K562 (cell line): ENCODE measurements around the gene F13A1. TPM values are rescaled to one million over a fixed set of nuclear protein-coding genes. Genes with fewer than 3 reads are reported as not detected.

Source experiments
- ATAC-seq: fragments of 200-7000 bp; cut with Tn5 transposase; 3 replicates; pipeline ENCODE4 v1.9.1; 2020; ENCODE audit warnings: moderate library complexity
- Bru-seq: library from RNA; stranded (reverse); fragments of 400-500 nt; gene quantifications from one replicate; lab custom pipeline; 2021; lab: Mats Ljungman, UMichigan
- BruChase-seq, 2 experiments: library from RNA; stranded (reverse); fragments of 400-500 nt; gene quantifications; one replicate each; lab custom pipeline; 2021; lab: Mats Ljungman, UMichigan
- BruUV-seq: library from RNA; stranded (reverse); fragments of 400-500 nt; replicated peaks from 2 replicates; lab custom pipeline; 2021; lab: Mats Ljungman, UMichigan
- CTCF ChIA-PET: fragments of 300-600 bp; formaldehyde crosslinking; extraction: SDS; loops from one replicate; lab custom pipeline; 2021; ENCODE audit warnings: low intra/inter-chr PET ratio; lab: Yijun Ruan, JAX
- POLR2A ChIA-PET: fragments of 300-600, 350-650 bp; sonication (Branson Sonifier 250); formaldehyde crosslinking; extraction: SDS; loops from one replicate; lab custom pipeline; 2021; ENCODE audit warnings: antibody characterized with exemption, inconsistent platforms; lab: Yijun Ruan, JAX
- DNase-seq, 4 experiments: peaks; one replicate each; pipeline versions ENCODE4 v3.0.0 to v3.0.0-alpha.2; 2011 to 2018; ENCODE audit warnings: low spot score in 3 of 4, mixed read lengths in 3 of 4; ENCODE audit errors: extremely low read depth in 1 of 4
- FAIRE-seq: peaks from 2 replicates; lab custom pipeline; 2011; peaks lifted over from hg19 to GRCh38; lab: Jason Lieb, UNC
- H2AFZ ChIP-seq: 2 replicates; pipeline ENCODE4 v1.6.0; 2011; ENCODE audit warnings: low read depth, low read length, control low read depth, inconsistent platforms
- H3K27ac ChIP-seq: fragments of 200-600 bp; 3 replicates; pipeline ENCODE4 v1.8.0; 2011; ENCODE audit warnings: low read depth, mild to moderate bottlenecking, control low read depth, inconsistent platforms, low read length, moderate library complexity, mixed read lengths; ENCODE audit errors: extremely low read depth
- H3K27me3 ChIP-seq, 2 experiments: fragments of 300-600 bp in 1 of 2; 2 replicates in 1 of 2; 3 replicates in 1 of 2; pipeline versions ENCODE4 v1.6.0 to v1.8.0; 2011; ENCODE audit warnings: inconsistent platforms in 2 of 2, low read length in 2 of 2, mild to moderate bottlenecking in 1 of 2, mixed read lengths in 1 of 2, moderate library complexity in 1 of 2; ENCODE audit not compliant: control insufficient read depth in 2 of 2, insufficient read depth in 2 of 2
- H3K36me3 ChIP-seq: fragments of 300-600 bp; 3 replicates; pipeline ENCODE4 v1.8.0; 2011; ENCODE audit warnings: mild to moderate bottlenecking, low read length, inconsistent platforms; ENCODE audit not compliant: control insufficient read depth, insufficient read depth
- H3K4me1 ChIP-seq, 2 experiments: fragments of 200-600 bp in 1 of 2; replicated peaks in 1 of 2; 2 replicates in 1 of 2; 3 replicates in 1 of 2; pipeline versions ENCODE4 v1.5.1 to v1.8.0; 2011; ENCODE audit warnings: inconsistent platforms in 2 of 2, low read length in 2 of 2, mild to moderate bottlenecking in 1 of 2, mixed read lengths in 1 of 2, moderate library complexity in 1 of 2; ENCODE audit not compliant: control insufficient read depth in 2 of 2, insufficient read depth in 2 of 2
- H3K4me2 ChIP-seq: 2 replicates; pipeline ENCODE4 v1.6.1; 2011; ENCODE audit warnings: low read length, control low read depth, inconsistent platforms, mixed read lengths; ENCODE audit not compliant: insufficient read depth
- H3K4me3 ChIP-seq: fragments of 200-600 bp; sonication (generic), shearing (Covaris generic); 2 replicates; pipeline ENCODE4 v1.5.1; 2016; ENCODE audit warnings: control low read depth, inconsistent platforms
- H3K79me2 ChIP-seq: fragments of 200-600 bp; 3 replicates; pipeline ENCODE4 v1.8.0; 2011; ENCODE audit warnings: low read length, inconsistent platforms; ENCODE audit not compliant: control insufficient read depth, insufficient read depth
- H3K9ac ChIP-seq, 2 experiments: 2 replicates each; pipeline versions ENCODE4 v1.6.0 to v1.6.1; 2011; ENCODE audit warnings: low read depth in 2 of 2, low read length in 2 of 2, control low read depth in 1 of 2, inconsistent platforms in 1 of 2, mild to moderate bottlenecking in 1 of 2, mixed read lengths in 1 of 2; ENCODE audit not compliant: insufficient read depth in 1 of 2
- H3K9me1 ChIP-seq: one replicate; pipeline ENCODE4 v1.6.0; 2011; ENCODE audit warnings: inconsistent platforms, mild to moderate bottlenecking, low read length, moderate library complexity; ENCODE audit not compliant: control insufficient read depth, insufficient read depth
- H3K9me3 ChIP-seq: replicated peaks from 2 replicates; pipeline ENCODE4 v1.5.1; 2011; ENCODE audit warnings: low read depth, low read length, inconsistent platforms; ENCODE audit not compliant: control insufficient read depth, insufficient read depth
- H4K20me1 ChIP-seq: replicated peaks from 2 replicates; pipeline ENCODE4 v1.6.1; 2011; ENCODE audit warnings: low read length, inconsistent platforms, mixed read lengths; ENCODE audit not compliant: control insufficient read depth, insufficient read depth
- WGBS: fragments of 100-300 bp; shearing (Covaris generic); methylation state at CpG from one replicate; pipeline ENCODE4 v1.1.6; 2016; ENCODE audit warnings: low coverage, mixed read lengths; ENCODE audit not compliant: insufficient coverage; ENCODE audit errors: missing lambda C conversion rate; 5-methylcytosine and 5-hydroxymethylcytosine counted together
- in situ Hi-C: fragments of 300-500 bp; cut with MboI; formaldehyde crosslinking; loops from 4 replicates; pipeline ENCODE4 v1.15.0; 2018; ENCODE audit warnings: inconsistent platforms, mixed read lengths
- intact Hi-C: fragments of 100-400 bp; cut with micrococcal nuclease; formaldehyde crosslinking; loops from 2 replicates; pipeline ENCODE4 v1.14.2; 2022
- long read RNA-seq, 3 experiments: library from polyadenylated mRNA in 2 of 3; library from RNA in 1 of 3; unstranded in 2 of 3; stranded (forward) in 1 of 3; transcript quantifications; one replicate each; pipeline ENCODE4 v2.0.0, GENCODE V29; 2019 to 2022
- polyA minus RNA-seq, 3 experiments: library from RNA; depleted of rRNA, polyadenylated mRNA; stranded (reverse); fragments of >200 nt; gene quantifications; 2 replicates each; pipeline ENCODE4 v1.2.3, GENCODE V29; 2011
- polyA plus RNA-seq, 8 experiments: library from polyadenylated mRNA; depleted of rRNA in 4 of 8; stranded (reverse) in 5 of 8; unstranded in 3 of 8; fragments of >200 nt; fragmentation: Nextera tagmentation in 2 of 8; fragmentation: Illumina TruSeq in 1 of 8; extraction: Ambion mirVana in 2 of 8; extraction: Trizol in 1 of 8; gene quantifications; 2 replicates each; pipeline versions ENCODE4 v1.2.1 to v1.2.3, GENCODE V29; 2011 to 2014; ENCODE audit warnings: inconsistent platforms in 1 of 8, missing spikeins in 1 of 8
- total RNA-seq, 7 experiments: library from RNA; depleted of rRNA in 6 of 7; stranded (reverse); fragments of >200 nt in 6 of 7; fragmentation: Illumina TruSeq in 2 of 7; extraction: Trizol in 2 of 7; gene quantifications; 2 replicates each; pipeline versions ENCODE4 v1.2.1 to v1.2.3, GENCODE V29; 2011 to 2021; ENCODE audit warnings: low replicate concordance in 1 of 7
- TF ChIP-seq, protein P1 (sequence below), 3 experiments: fragments of 200-800 bp in 1 of 3; sonication (Bioruptor generic) in 1 of 3; sonication (generic) in 1 of 3; formaldehyde crosslinking in 1 of 3; IDR thresholded peaks; 2 replicates each; pipeline versions ENCODE4 v1.6.1 to v1.8.0; 2016 to 2022; ENCODE audit warnings: mild to moderate bottlenecking in 2 of 3, missing compliant biosample characterization in 2 of 3, missing genetic modification characterization in 2 of 3, missing genetic modification reagents in 1 of 3
- TF ChIP-seq, protein P2 (sequence below): fragments of 250-450 bp; sonication (Bioruptor Pico); IDR thresholded peaks from 2 replicates; pipeline ENCODE4 v1.4.0; 2020

The F13A1 gene
- not detected in 2 replicates for total RNA-seq (2011; cell fraction: chromatin; rRNA removed; ENCODE audit: low replicate concordance)
- not detected in 2 replicates for total RNA-seq (2011; cell fraction: nucleolus; rRNA removed)
- total RNA-seq (2011; cell fraction: nucleoplasm; rRNA removed): not detected in 2 replicates
- total RNA-seq (2014; rRNA removed) (not detected in 2 replicates), total RNA-seq (2014; rRNA removed; fragmentation: Illumina TruSeq; extraction: Trizol) (not detected in 2 replicates), total RNA-seq (2015; rRNA removed; fragmentation: Illumina TruSeq; extraction: Trizol) (not detected in 2 replicates), total RNA-seq (2021) (0.13 and 0.33 TPM in 2 replicates), polyA plus RNA-seq (2011; rRNA removed) (not detected in 2 replicates), polyA plus RNA-seq (2014; fragmentation: Illumina TruSeq; extraction: Trizol) (not detected in 2 replicates), polyA plus RNA-seq (2014; fragmentation: Nextera tagmentation; extraction: Ambion mirVana) (not detected), polyA plus RNA-seq (2014; rRNA removed) (not detected in 2 replicates), polyA minus RNA-seq (2011; rRNA and poly(A)+ RNA removed) (not detected in 2 replicates), Bru-seq, nascent RNA (percentile 3 among the genes with signal in this experiment), BruChase-seq, experiment 1, labeled RNA remaining after a 2-hour chase (percentile 0 among the genes with signal in this experiment), BruChase-seq, experiment 2, labeled RNA remaining after a 6-hour chase (percentile 3 among the genes with signal in this experiment)
- polyA plus RNA-seq (2011; cell fraction: cytosol; rRNA removed): not detected in 2 replicates
- polyA plus RNA-seq (2011; cell fraction: nucleus; rRNA removed): not detected in 2 replicates
- not detected in 2 replicates for polyA plus RNA-seq (2012)
- polyA minus RNA-seq (2011; cell fraction: cytosol; rRNA and poly(A)+ RNA removed): not detected in 2 replicates
- polyA minus RNA-seq (2011; cell fraction: nucleus; rRNA and poly(A)+ RNA removed): not detected in 2 replicates
- long read RNA-seq, experiment 1: 0 reads
- long read RNA-seq, experiment 2: 0 reads
- long read RNA-seq, experiment 3: 0 reads

DNA sequence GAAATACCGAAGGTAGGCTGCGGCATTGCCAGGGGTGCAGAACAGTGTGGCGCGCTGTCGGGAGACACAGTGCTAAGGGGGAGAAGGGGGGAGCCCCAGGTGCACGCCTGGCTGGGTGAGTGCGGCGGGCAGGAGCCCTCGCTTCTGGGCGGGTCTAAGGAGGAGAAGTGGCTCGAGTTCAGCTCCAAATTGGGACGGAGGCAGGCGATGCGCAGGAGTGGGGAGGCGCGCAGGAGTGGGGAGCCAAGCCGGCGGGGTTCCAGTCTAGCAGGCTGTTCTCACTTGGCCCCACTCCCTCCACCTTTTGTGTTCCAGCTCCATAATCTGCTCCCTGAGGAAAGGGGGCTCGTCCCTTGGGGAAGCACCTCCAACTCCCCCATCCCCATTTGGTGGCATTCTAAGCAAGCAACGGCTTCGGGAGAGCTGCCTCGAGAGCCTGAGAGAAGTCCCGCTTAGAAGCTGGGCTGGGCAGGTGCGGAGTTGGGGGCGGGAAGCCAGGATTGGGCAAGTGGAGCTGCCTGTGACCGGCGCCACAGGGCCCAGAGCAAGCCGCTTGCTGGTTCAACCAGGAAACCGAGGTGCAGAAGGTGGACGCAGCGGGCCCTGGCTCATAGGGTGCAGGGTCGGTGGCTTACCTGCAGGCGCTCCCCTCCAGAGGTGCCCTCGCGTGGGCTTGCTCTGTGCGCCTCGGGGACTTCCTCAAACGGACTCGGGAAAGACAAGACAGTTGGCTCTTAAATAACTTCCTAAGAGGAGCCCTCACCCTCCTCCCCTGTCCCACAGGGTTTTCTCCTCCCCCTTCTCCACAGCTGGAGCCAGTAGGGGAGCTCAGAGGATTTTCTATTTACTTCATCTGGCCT is at the start of gene F13A1:
TSS of gene F13A1 (minus strand) at position 711 of the 860 bp plus-strand sequence. CDS start 1,998 bp downstream, outside the sequence.
- peaks cover 9 to 18% of the 10 kb centered on the region in 2 experiments; a peak in 3 of 5 replicates for H3K27me3 ChIP-seq
- WGBS: under 1% methylated on average over 38 of the region's 39 CpGs
- intact Hi-C loops (loop anchor here (10.0 kb wide), 1 partner anchor 265 kb away; no protein-coding TSS in a partner anchor), in situ Hi-C loops (no loop called here)
- ChIA-PET CTCF (no interaction called here), POLR2A (interaction anchor here (0.6 to 0.7 kb wide), 2 partner anchors 329 to 709 kb away, joined by 4 read pairs; no protein-coding TSS in a partner anchor)
- H3K79me2 ChIP-seq: no peaks in the 10 kb centered on the region
- no peak for ATAC-seq
- TF ChIP-seq, protein P1, sequence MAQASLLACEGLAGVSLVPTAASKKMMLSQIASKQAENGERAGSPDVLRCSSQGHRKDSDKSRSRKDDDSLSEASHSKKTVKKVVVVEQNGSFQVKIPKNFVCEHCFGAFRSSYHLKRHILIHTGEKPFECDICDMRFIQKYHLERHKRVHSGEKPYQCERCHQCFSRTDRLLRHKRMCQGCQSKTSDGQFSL (CRISPR knock-in tag; IDR thresholded peaks at IDR 0.05): no peak
- TF ChIP-seq, protein P1 (tag; IDR thresholded peaks at IDR 0.05): no peak
- TF ChIP-seq, protein P2, sequence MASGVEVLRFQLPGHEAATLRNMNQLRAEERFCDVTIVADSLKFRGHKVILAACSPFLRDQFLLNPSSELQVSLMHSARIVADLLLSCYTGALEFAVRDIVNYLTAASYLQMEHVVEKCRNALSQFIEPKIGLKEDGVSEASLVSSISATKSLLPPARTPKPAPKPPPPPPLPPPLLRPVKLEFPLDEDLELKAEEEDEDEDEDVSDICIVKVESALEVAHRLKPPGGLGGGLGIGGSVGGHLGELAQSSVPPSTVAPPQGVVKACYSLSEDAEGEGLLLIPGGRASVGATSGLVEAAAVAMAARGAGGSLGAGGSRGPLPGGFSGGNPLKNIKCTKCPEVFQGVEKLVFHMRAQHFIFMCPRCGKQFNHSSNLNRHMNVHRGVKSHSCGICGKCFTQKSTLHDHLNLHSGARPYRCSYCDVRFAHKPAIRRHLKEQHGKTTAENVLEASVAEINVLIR: no peak
- H3K9me3 ChIP-seq: no peaks in the 10 kb centered on the region
- DNase-seq: no peak
- H3K9me1 ChIP-seq: no peaks in the 10 kb centered on the region
- H3K36me3 ChIP-seq: no peaks in the 10 kb centered on the region
- H3K4me3 ChIP-seq: no peak within 1 kb of the TSS
- no peak within 1 kb of the TSS for H2AFZ ChIP-seq
- BruUV-seq: no TSS peak
- H3K4me1 ChIP-seq: peaks cover 0 to 3% of the 10 kb centered on the region in 2 experiments; a peak in 1 of 5 replicates
- H3K9ac ChIP-seq: no peak within 1 kb of the TSS
- no peak within 1 kb of the TSS for H3K4me2 ChIP-seq
- FAIRE-seq: no peak
- H4K20me1 ChIP-seq: peaks cover 3% of the 10 kb centered on the region; the same call in 1 of the 2 replicates
- H3K27ac ChIP-seq: no peak within 1 kb of the TSS
